GM19351 (cell line): Measurements from ENCODE around the gene NGEF.

Experiments used
- ATAC-seq: cut with Tn5 transposase; IDR thresholded peaks from one replicate; pipeline ENCODE4 v1.9.1; 2021; ENCODE audit warnings: mild to moderate bottlenecking, moderate library complexity; ENCODE audit not compliant: unreplicated experiment

Gene NGEF

DNA sequence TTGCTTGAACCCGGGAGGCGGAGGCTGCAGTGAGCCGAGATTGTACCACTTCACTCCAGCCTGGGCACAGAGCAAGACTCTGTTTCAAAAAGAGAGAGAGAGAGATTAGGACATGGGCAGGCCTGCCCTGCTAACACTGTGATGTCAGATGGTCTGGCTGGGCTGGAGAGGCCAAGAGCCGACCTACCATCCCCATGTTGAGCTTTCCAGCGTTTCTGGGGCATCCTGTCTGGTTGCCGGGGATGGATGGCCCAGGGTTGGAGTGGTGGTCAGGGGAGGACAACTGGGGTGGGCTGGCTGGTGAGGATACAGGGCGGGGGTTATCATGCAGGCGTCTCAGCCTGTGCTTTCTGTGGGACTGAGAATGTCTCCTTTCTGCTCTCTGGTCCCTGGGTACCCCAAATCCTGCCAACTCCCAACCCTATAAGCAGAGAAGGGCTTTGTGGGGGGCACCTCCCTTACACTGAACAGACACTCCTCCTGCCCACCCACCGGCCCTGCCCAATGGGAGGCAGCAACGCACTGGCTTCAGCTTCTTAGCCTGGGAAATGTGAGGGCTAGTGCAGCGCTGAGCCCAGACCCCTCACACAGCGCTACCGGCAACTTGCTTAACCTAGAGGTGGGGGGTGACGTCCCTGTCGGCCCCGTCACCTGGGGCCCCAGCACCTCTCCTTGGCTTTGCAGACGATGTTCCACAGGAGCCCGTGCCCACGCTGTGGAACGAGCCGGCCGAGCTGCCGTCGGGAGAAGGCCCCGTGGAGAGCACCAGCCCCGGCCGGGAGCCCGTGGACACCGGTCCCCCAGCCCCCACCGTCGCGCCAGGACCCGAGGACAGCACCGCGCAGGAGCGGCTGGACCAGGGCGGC, 137.6 kb downstream of the NGEF start:
- no peak for ATAC-seq

- no peak for ATAC-seq
Observed at GRCh38 chr2:232874677-232875223, 138.3 kb downstream of the NGEF start.

DNA sequence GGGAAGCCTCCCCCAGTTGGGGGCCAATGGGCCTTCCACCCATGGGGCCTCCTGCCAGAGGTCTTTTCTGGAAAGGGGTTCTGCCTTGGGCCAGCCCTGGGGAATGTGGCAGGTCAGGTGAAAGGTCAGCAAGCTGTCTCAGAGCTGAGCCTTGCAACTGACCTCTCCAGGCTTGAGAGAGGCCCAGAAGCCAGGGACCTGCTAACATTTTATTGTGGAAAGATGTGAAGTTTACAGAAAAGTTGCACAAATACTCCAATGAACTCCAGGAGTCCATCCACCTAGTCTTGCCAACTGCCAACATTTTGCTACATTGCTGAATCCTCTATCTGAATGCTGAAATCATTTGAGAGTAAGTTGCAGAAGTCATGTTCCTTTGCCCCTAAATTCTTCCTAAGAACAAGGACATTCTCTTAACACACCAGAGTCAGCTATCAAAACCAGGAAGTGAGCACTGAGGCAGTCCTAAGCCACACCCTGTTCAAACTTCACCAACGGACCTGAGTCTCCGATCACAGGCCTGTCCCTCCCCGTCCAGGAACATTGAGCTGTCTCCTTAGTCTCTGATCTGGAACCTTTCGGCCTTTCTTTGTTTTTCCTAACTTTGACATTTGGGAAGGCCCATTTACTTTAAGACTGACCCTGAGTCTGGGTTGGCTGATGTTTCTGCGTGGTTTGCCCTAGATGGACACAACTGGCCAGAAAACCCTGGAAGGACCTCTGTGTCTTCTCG, 139.0 kb downstream of the NGEF start:
- ATAC-seq = no peak

- ATAC-seq = no peak
Observed at GRCh38 chr2:232873292-232873908, 139.7 kb downstream of the NGEF start.

GRCh38 chr2:232872826-232873225, 140.2 kb downstream of the NGEF start:
- no peak for ATAC-seq

DNA sequence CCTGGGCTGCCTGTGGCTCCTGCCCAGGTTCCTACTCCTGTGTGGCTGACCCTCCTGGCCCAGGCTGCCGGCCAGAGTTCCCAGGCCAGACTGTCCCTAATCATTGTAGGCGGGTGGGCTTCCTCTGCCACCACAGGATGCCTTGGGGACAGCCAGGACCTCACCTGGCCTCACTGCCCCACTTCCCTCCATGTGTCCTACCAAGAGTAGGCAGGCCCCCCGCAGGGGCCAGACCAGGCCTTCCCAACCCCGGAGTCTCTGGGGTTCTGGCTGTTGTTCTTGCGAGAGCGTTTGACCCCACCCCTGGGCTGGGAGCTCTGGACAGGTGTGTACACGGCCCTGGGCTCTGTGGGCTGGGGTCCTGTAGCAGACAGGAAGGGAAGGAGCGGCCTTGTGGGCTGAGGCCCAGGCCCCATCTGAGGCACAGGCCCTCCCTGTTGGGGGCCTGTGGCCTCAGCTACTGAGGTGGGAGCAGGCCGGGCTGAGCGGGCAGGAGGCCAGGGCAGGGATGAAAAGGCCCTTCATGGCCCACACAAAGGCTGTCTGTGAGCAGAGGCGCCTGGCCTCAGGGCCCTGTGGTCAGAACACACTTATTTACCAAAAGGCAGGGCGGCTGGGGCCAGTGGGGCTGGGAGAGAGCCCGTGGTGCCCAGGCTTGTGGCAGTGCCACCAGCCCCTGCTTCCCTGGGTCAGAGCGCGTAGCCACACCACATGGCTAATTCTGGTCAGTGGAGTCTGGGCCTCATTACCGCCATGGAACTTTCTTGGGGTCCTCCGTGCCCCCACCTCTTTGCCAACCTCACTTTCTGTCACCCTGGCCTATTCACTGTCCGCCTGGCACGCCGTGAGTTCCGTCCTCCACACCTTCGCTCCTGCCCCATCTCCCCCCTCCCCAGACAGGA, 141.0 kb downstream of the NGEF start:
- no peak for ATAC-seq

DNA sequence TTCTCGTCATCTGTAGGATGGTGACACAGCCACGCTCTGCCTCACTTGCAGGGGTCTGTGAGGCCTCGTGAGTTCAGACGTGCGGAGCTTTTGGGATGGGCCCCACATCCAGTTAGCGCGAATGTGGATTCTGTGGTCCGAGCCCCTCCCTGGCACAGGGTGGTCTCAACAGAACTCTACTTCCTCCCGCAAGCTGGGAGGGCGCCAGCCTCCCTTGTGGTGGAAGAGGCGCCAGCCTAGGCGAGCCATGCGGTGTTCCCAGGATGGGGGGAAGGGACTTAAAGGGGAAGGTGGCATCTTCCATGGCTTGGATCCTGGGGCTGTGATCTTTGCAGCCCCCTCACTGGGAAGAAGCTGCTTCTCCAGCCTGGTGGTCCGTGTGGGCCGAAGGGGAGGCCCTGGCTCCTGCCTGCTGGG, 141.6 kb downstream of the NGEF start:
- no peak for ATAC-seq

- ATAC-seq = no peak
Observed at GRCh38 chr2:232870766-232871371, 142.2 kb downstream of the NGEF start.

GRCh38 chr2:232870018-232870765, 142.9 kb downstream of the NGEF start, which contains the start of gene SNORC:
SNORC (plus strand) TSS chr2:232870264; CDS start chr2:232870342, 78 bp downstream.
- ATAC-seq = no peak

DNA sequence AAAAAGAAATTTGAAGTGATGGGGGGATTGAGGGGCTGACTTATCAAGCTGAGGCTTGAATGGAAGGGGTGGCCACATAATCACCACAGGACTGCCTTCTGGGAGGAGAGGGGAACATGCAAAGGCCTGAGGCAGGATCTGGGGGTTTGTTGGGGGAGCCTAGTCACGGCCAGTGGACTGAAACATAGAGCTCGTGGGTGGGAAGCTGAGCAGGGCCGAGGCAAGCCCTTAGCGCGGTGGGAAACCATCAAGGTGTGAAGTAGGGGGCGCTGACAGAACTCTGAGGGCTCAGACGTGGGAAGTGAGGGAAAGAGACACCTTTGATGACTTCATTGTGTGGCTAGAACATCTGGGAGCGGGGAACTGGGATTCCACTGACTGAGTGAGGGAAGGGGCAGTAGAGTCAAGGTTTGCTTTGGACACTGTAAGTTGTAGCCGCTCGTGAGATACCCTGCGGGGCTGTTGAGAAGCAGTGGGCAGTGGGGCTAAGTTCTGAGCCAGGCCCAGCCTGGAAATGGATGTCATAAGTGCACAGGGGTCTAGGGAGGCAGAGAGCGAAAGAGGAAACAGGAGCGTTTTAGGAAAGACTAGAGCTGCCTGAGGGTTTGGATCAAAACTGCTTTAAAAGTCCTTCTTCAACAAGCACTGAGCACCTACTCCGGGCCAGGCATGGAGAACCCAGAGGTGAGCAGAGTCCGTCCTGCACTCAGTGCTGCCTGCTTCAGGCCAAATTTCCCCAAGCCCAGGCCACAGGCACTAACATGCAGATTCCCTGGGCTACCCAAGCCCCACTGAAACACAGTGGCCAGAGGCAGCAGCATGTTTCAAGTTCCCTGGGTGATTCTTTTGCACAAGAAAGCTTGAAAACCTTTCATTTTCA, 143.7 kb downstream of the NGEF start:
- ATAC-seq = no peak

DNA sequence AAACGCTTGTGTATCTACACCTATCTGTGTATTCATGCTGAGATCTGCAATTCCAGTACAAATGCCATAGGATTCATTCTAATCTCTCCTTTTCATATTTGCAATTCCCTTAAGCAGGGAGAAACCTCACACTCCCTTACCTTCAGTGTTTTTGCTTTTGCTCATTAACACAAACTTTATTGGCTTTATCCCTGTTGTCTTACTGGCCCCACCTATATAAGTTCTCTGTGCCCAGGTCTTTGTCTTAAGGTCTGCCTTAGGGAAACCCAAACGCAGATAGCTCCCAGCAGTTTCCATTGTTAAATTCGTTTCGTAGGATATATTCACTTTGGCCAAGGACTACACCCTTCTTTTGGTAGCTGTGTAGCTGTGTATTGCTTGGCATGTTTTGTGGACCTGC, 147.0 kb downstream of the NGEF start:
- ATAC-seq = no peak

DNA sequence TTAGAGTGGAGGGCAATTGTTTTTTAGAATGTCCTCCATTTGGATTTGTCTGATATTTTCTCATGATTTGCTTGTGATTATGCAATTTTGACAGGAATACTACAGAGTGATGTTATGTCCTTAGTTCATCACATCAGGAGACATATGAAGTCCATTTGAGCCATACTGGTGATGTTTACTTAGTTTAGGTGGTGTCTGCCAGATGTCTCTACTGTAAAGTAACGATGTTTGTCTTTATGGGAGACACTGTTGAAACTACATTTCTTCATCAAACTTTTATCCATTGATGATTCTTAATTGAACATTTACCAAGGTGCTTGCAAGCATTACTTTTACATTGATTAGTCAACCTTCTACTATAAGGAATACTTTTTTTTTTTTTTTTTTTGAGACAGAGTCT, 147.9 kb downstream of the NGEF start:
- no peak for ATAC-seq

DNA sequence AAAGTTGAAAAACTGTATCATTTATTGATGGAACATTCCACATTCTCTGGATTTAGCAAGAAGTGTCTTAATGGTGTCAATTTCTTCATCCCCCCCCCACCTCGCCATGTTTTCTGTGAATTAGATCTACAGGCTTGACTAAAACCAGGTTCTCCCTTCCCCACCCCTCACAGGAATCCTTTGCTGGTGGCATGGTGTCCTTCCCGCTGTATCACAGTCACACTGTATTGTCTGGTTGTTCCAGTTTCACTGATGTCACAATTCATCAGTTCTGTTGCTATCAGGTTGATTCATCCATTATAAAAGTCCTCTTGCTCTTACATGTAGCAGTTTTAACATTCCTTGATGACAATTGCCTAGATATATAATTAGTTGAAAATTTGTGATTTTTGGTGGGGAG, 149.1 kb downstream of the NGEF start:
- no peak for ATAC-seq

GRCh38 chr2:232861353-232861752, 151.7 kb downstream of the NGEF start:
- no peak for ATAC-seq

- no peak for ATAC-seq
Observed at GRCh38 chr2:232860593-232861241, 152.3 kb downstream of the NGEF start.

DNA sequence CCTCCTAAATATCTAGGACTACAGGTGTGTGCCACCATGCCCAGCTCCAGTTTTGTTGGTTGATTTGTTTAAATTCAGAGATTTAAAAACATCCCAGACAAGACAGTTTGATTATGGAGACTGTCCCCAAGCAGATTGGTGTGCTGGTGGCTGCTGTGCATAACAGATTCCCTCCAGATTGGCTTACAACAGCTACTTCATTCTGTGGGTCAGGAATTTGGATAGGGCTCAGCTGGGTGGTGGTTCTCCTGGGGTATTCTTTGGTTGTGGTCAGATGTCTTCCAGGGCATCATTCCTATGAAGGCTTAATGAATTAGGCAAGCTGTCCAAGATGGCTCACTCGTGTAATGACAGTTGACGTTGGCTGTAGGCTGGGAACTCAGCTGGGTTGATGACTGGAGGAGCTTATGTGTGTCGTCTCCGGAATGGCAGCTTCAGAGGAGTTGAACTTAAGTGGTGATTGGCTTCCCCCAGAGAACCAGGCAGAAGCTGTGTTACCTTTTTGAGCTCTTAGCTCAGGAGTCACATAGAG, 153.6 kb downstream of the NGEF start:
- no peak for ATAC-seq

DNA sequence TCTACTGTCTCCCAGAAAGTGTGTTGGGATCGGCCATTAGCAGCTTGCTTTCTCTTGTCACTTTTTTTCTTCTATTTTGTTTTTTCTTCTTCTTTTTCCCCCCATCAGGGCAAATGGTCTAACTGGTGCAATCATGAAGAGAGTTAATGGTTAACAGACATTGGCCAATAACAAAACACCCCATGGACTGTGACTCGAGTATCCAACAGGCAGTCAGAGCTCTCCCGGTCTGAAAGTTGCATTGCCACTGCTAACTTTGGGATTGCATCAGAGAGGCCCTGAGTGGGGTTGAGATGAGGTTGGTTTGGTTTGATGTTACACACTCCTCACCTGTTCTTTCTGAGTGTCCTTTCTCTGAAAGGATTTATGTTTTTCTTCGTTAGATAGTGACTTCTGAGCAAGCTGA, 155.9 kb downstream of the NGEF start:
- ATAC-seq = no peak
